Neural cell (in vitro differentiated cells): ENCODE data around the gene SLC16A12.

ENCODE experiments used
- CTCF ChIP-seq: fragments of 450-650 bp; IDR thresholded peaks from 2 replicates; pipeline ENCODE4 v1.5.1; 2014; ENCODE audit warnings: antibody characterized with exemption, mild to moderate bottlenecking, moderate library complexity; ENCODE audit not compliant: poor library complexity, severe bottlenecking
- EP300 ChIP-seq: fragments of 450-650 bp; conservative IDR thresholded peaks from 2 replicates; pipeline ENCODE4 v1.6.1; 2014; ENCODE audit warnings: antibody characterized with exemption, mild to moderate bottlenecking, moderate library complexity; ENCODE audit not compliant: poor library complexity, severe bottlenecking
- EZH2 ChIP-seq: fragments of 200-600, 300-800 bp; shearing (Covaris generic), sonication (generic); IDR thresholded peaks from 2 replicates; pipeline ENCODE4 v1.6.1; 2014; ENCODE audit warnings: antibody characterized with exemption, low read length, borderline replicate concordance, mild to moderate bottlenecking; ENCODE audit not compliant: insufficient read depth, poor library complexity, severe bottlenecking
- MXI1 ChIP-seq: fragments of 450-650 bp; conservative IDR thresholded peaks from 2 replicates; pipeline ENCODE4 v1.6.1; 2014; ENCODE audit warnings: antibody characterized with exemption, mild to moderate bottlenecking; ENCODE audit not compliant: poor library complexity, severe bottlenecking
- POLR2AphosphoS5 ChIP-seq: IDR thresholded peaks from 2 replicates; pipeline ENCODE4 v1.6.1; 2012
- REST ChIP-seq: IDR thresholded peaks from 2 replicates; pipeline ENCODE4 v1.6.1; 2012; ENCODE audit warnings: borderline replicate concordance
- SMC3 ChIP-seq: fragments of 450-650 bp; conservative IDR thresholded peaks from 2 replicates; pipeline ENCODE4 v1.6.1; 2014; ENCODE audit warnings: antibody characterized with exemption, mild to moderate bottlenecking, moderate library complexity; ENCODE audit not compliant: poor library complexity

- TF ChIP-seq CTCF (no peak), REST (no peak), SMC3 (no peak), EZH2 (no peak), POLR2AphosphoS5 (no peak), EP300 (no peak), MXI1 (no peak)
Observed at GRCh38 chr10:89556600-89556999, 21.2 kb upstream of the SLC16A12 start.
